Measurements from ENCODE around the gene KCTD19. TPM values are rescaled to one million over a fixed set of nuclear protein-coding genes. Genes with fewer than 3 reads are reported as not detected.

KCTD19 gene
- total RNA-seq, 1 donor from 2014 or later, result not detected

GRCh38 chr16:67333315-67333714, 6.8 kb upstream of the KCTD19 start:
- DNase-seq (no peak), ATAC-seq (ENCODE audit: poor library complexity) (no peak)
- intact Hi-C loops (cut with DNase I), result no loop called here

DNA sequence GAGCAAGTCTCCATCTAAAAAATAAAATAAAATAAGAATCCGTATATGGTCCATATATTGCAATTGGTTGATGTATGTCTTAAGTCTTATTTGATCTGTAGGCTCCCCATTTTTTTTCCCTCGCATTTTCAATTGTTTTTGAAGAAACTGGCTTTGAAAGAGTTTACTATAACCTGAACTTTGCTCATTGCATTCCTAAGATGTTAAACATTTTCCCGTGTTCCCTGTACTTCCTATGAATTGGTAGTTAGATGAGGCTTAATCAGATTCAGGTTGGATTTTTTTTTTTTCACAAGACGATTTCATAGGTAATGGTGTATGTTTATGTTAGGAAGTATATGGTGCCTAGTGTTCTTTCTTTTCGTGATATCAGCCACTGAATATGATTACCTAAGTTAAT, 3.4 kb upstream of the KCTD19 start:
- intact Hi-C loops (cut with DNase I), result no loop called here
- DNase-seq (no peak), ATAC-seq (ENCODE audit: poor library complexity) (no peak)

- no peak for ATAC-seq (ENCODE audit: poor library complexity)
- intact Hi-C loops (cut with DNase I), result no loop called here
- DNase-seq, result no peak
Measured at GRCh38 chr16:67327743-67328142, 1.2 kb upstream of the KCTD19 start.

- DNase-seq, result no peak
- intact Hi-C loops (cut with DNase I), result no loop called here
- no peak for ATAC-seq (ENCODE audit: poor library complexity)
Measured at GRCh38 chr16:67326115-67326471, 448 bp downstream of the KCTD19 start.

GRCh38 chr16:67317853-67318252, 8.7 kb downstream of the KCTD19 start:
- intact Hi-C loops (cut with DNase I), result no loop called here

DNA sequence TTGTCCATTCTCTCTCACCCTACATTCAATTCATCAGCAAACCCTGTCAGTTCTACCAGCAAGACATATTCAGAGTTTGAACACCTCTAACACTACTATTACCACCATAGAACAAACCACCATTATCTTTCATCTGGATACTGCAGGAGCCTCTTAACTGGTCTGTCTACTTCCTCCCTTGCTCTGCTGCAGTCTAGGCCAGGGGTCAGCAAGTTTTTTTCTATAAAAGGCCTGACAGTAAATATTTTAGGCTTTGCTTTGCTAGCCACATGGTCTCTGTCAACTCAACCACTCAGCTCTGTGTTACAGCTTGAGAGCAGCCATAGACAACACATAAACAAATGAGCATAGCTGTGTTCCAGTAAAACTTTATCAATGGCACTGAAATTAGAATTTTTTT, 13.8 kb downstream of the KCTD19 start:
- DNase-seq (no peak), ATAC-seq (ENCODE audit: poor library complexity) (no peak)
- intact Hi-C loops (cut with DNase I), result no loop called here

More at GRCh38 chr16:67317853-67318252, 8.7 kb downstream of the KCTD19 start:
- DNase-seq (no peak), ATAC-seq (ENCODE audit: poor library complexity) (no peak)

- intact Hi-C loops (cut with DNase I), result no loop called here
- no peak for DNase-seq
- peak; percentile 70 for ATAC-seq (ENCODE audit: poor library complexity)
Measured at GRCh38 chr16:67311607-67312488, 14.7 kb downstream of the KCTD19 start.

- DNase-seq (no peak), ATAC-seq (ENCODE audit: poor library complexity) (no peak)
- intact Hi-C loops (cut with DNase I), result no loop called here
Measured at GRCh38 chr16:67310561-67310960, 16.0 kb downstream of the KCTD19 start.

- intact Hi-C loops (cut with DNase I), result no loop called here
- ATAC-seq (ENCODE audit: poor library complexity) (no peak), DNase-seq (no peak)
Measured at GRCh38 chr16:67305216-67306071, 21.1 kb downstream of the KCTD19 start.

DNA sequence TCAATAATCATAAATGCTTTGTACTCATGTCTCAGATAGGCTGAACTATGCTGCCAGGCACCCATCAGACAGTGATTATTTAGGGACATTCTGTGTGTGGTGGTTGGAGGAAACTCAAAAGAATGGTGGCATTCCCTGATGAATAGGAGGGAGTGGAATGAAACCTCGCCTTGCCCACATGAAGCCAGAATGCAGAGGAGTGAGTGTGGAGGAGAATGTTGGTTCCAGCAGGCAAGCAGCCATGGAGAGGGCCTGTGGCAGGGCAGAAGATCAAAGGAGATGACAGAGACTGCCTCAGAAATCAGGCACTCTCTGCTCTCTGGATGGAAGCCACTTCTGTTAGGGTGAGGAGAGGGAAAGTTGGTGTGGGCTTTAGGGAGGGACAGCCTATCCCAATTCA, 22.5 kb downstream of the KCTD19 start:
- DNase-seq (no peak), ATAC-seq (ENCODE audit: poor library complexity) (no peak)
- intact Hi-C loops (cut with DNase I), result no loop called here

DNA sequence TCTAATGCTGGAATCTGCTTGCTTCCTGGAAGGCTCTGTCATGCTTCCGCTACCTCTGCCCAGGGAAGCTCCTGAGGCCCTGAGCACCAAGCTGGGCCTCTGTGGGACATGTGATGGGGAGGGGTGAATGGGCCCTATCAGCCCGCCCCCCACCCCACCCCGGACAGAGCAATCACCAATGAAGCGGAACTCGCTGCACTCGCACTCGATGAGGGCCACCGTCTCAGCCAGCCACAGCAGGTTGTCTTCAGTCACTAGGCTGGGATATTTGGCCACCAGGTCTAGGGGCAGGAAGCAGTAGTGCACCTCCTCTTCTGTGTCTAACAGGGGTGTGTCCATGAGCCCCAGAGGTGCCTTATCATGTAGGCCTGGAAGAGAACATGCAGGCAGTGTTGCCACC, 23.6 kb downstream of the KCTD19 start:
- no peak for DNase-seq
- ATAC-seq (ENCODE audit: poor library complexity), result no peak
- intact Hi-C loops (cut with DNase I), result no loop called here

- DNase-seq, result no peak
- intact Hi-C loops (cut with DNase I), result no loop called here
- ATAC-seq (ENCODE audit: poor library complexity), result peak; percentile 39
Measured at GRCh38 chr16:67302076-67302475, 24.5 kb downstream of the KCTD19 start.

- ATAC-seq (ENCODE audit: poor library complexity), result peak; percentile 73
- intact Hi-C loops (cut with DNase I), result no loop called here
- peak; percentile 80 for DNase-seq
Measured at GRCh38 chr16:67301080-67301782, 25.3 kb downstream of the KCTD19 start.

GRCh38 chr16:67299269-67299668, 27.3 kb downstream of the KCTD19 start:
- intact Hi-C loops (cut with DNase I), result no loop called here
- no peak for DNase-seq
- no peak for ATAC-seq (ENCODE audit: poor library complexity)

DNA sequence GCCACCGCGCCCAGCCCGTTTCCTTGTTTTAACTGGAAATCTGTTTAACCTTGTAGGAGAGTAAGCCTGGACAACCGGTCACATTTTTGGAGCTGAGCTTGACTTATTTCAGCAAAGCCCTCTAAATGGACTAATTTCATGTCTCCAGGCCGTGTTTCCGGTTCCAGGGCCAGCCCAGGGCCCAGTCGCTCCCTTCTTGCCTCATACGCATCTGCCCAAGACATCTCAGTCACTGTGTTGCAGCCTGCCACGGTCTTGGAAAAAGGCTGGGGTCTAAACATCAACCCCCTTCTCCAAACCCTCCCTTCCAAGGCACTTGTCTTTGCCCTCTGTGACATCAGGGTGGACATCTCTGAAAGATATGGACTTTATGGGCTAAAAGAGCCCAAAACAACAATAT, 28.3 kb downstream of the KCTD19 start:
- ATAC-seq (ENCODE audit: poor library complexity) (no peak), DNase-seq (no peak)
- intact Hi-C loops (cut with DNase I), result no loop called here

DNA sequence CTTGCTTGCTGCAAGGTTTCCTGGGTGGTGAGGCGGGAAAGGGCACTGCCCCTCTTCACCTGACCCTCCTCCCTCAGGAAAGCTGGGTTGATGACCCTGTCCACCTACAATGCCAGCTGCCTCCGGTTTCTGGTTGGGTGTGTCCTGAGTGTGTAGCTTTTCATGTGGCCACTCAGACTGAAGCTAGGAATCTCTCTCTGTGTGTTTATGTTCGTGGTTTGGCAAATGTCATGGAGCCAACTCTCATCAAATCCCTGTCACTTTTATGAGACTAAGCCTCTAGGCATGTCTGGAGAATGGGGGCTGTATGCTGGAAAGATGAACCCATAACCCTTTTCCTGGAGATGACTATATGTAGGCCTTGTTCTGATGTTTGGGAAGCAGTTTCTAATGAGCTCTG, 30.1 kb downstream of the KCTD19 start:
- intact Hi-C loops (cut with DNase I), result no loop called here
- ATAC-seq (ENCODE audit: poor library complexity), result no peak

DNA sequence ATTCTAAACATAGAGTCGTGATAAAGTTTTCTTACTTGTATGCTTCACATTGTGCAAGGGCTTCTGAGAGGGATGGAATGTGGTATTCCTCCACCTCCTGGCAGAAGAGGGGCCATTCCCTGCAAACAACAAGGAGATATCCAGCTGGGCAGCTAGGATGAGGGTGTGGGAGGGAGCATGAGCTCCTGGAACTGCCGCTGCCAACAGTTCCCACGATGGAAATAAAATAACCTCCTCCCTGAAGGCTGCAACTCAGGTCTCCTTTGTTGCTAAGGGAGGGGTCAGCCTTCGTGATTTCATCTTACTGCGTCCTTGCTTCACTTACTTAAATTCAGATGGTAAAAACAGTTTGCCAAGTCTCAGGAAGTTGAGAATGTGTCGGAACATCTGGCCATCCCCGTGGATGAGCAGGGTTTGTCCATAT, 31.6 kb downstream of the KCTD19 start:
- ATAC-seq (ENCODE audit: poor library complexity) (no peak), DNase-seq (no peak)
- intact Hi-C loops (cut with DNase I), result no loop called here

More for the DNA sequence above, 30.1 kb downstream of the KCTD19 start:
- DNase-seq, result no peak

DNA sequence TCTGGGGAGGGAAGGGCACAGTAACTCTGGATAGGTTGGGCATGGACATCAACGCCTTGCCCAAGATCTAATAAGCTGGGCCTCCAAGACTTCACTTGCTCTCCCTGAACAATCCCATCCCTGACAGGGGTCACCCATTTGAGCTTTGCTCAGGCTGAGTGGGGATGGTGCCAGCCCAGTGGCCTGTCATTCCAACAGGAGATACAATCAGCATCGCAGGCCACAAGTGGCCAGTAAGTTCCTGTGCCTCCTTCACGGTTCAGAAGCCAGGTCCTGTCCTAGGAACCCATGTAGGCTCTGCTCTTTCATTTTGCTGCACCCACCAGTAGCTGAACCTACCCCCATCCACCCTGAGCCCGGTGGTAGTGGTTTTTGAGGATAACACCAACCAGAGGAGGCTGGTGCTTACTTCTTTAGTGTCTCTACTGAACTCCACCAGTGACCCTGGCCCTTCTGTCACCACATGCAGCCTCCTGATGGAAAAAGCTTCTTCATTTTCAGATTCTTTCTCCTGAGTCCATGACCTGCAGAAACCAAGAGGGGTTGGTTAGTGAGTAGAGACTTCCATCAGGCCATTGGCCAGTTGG, 32.3 kb downstream of the KCTD19 start:
- DNase-seq (no peak), ATAC-seq (ENCODE audit: poor library complexity) (no peak)
- intact Hi-C loops (cut with DNase I), result no loop called here

GRCh38 chr16:67291461-67291860, 35.1 kb downstream of the KCTD19 start:
- DNase-seq, result no peak
- no peak for ATAC-seq (ENCODE audit: poor library complexity)
- intact Hi-C loops (cut with DNase I), result no loop called here
